HepG2 (cell line): ENCODE data around the gene FOXE3. TPM values are rescaled to one million over a fixed set of nuclear protein-coding genes. Genes with fewer than 3 reads are reported as not detected.

Experiments
- ARID4A ChIP-seq: sonication (generic); formaldehyde crosslinking; IDR thresholded peaks from 2 replicates; pipeline ENCODE4 v1.5.0; 2020; ENCODE audit warnings: mild to moderate bottlenecking, missing genetic modification reagents, borderline replicate concordance
- ARNT2 ChIP-seq: sonication (generic); formaldehyde crosslinking; IDR thresholded peaks from 2 replicates; pipeline ENCODE4 v1.8.0; 2022; ENCODE audit warnings: mild to moderate bottlenecking, low read depth, missing genetic modification reagents, moderate library complexity
- ELF1 ChIP-seq: sonication (generic); formaldehyde crosslinking; IDR thresholded peaks from 2 replicates; pipeline ENCODE4 v1.4.0; 2020; ENCODE audit warnings: missing genetic modification reagents
- GABPB1 ChIP-seq: IDR thresholded peaks from 2 replicates; pipeline ENCODE4 v1.6.1; 2016; ENCODE audit warnings: mild to moderate bottlenecking, missing genetic modification reagents, moderate library complexity, missing compliant biosample characterization
- HDAC1 ChIP-seq: sonication (generic); formaldehyde crosslinking; IDR thresholded peaks from 2 replicates; pipeline ENCODE4 v1.5.1; 2020; ENCODE audit warnings: mild to moderate bottlenecking, missing genetic modification reagents
- HNF4A ChIP-seq: sonication (generic); formaldehyde crosslinking; IDR thresholded peaks from 2 replicates; pipeline ENCODE4 v1.4.0; 2020; ENCODE audit warnings: missing genetic modification reagents
- HNRNPK ChIP-seq: fragments of 200-400 bp; formaldehyde crosslinking; IDR thresholded peaks from 2 replicates; pipeline ENCODE4 v1.6.1; 2018; ENCODE audit warnings: low read length, low read depth, moderate library complexity, mild to moderate bottlenecking; ENCODE audit not compliant: poor library complexity, severe bottlenecking
- HOXA3 ChIP-seq: sonication (generic); formaldehyde crosslinking; IDR thresholded peaks from 2 replicates; pipeline ENCODE4 v1.5.0; 2020; ENCODE audit warnings: missing genetic modification reagents
- MAZ ChIP-seq, 2 experiments: sonication (generic) in 1 of 2; formaldehyde crosslinking in 1 of 2; IDR thresholded peaks; 2 replicates each; pipeline versions ENCODE4 v1.5.0 to v1.6.1; 2012 to 2020; ENCODE audit warnings: low read depth in 2 of 2, mild to moderate bottlenecking in 2 of 2, borderline replicate concordance in 1 of 2, improper control_type of control experiment in 1 of 2, low read length in 1 of 2, missing genetic modification reagents in 1 of 2, moderate library complexity in 1 of 2
- NFKB2 ChIP-seq: sonication (generic); formaldehyde crosslinking; IDR thresholded peaks from 2 replicates; pipeline ENCODE4 v1.4.0; 2020; ENCODE audit warnings: missing genetic modification reagents, borderline replicate concordance
- NKX3-1 ChIP-seq: sonication (generic); formaldehyde crosslinking; IDR thresholded peaks from 2 replicates; pipeline ENCODE4 v1.5.0; 2020; ENCODE audit warnings: missing genetic modification reagents
- SP4 ChIP-seq: sonication (generic); formaldehyde crosslinking; IDR thresholded peaks from 2 replicates; pipeline ENCODE4 v1.8.1; 2023; ENCODE audit warnings: mild to moderate bottlenecking, missing genetic modification reagents
- SRY ChIP-seq: sonication (generic); formaldehyde crosslinking; IDR thresholded peaks from 2 replicates; pipeline ENCODE4 v1.8.0; 2022; ENCODE audit warnings: mild to moderate bottlenecking, missing genetic modification reagents
- ZBTB38 ChIP-seq: sonication (generic); formaldehyde crosslinking; IDR thresholded peaks from 2 replicates; pipeline ENCODE4 v1.5.1; 2020; ENCODE audit warnings: mild to moderate bottlenecking, missing genetic modification reagents
- ZFY ChIP-seq: sonication (generic); formaldehyde crosslinking; IDR thresholded peaks from 2 replicates; pipeline ENCODE4 v1.4.0; 2020; ENCODE audit warnings: missing genetic modification reagents
- ZGPAT ChIP-seq: IDR thresholded peaks from 2 replicates; pipeline ENCODE4 v1.6.1; 2016; ENCODE audit warnings: mild to moderate bottlenecking
- ZIK1 ChIP-seq: sonication (generic); formaldehyde crosslinking; IDR thresholded peaks from 2 replicates; pipeline ENCODE4 v1.5.0; 2020; ENCODE audit warnings: mild to moderate bottlenecking, low read depth, missing genetic modification reagents, borderline replicate concordance
- ZNF350 ChIP-seq: sonication (generic); formaldehyde crosslinking; IDR thresholded peaks from 2 replicates; pipeline ENCODE4 v1.4.0; 2020; ENCODE audit warnings: mild to moderate bottlenecking, low read depth, missing genetic modification reagents, borderline replicate concordance
- ZNF770 ChIP-seq: sonication (generic); formaldehyde crosslinking; IDR thresholded peaks from 2 replicates; pipeline ENCODE4 v1.5.0; 2020; ENCODE audit warnings: mild to moderate bottlenecking, missing genetic modification reagents
- ZNF772 ChIP-seq: sonication (generic); formaldehyde crosslinking; IDR thresholded peaks from 2 replicates; pipeline ENCODE4 v1.5.0; 2020; ENCODE audit warnings: mild to moderate bottlenecking, missing genetic modification reagents
- ZNF891 ChIP-seq: sonication (generic); formaldehyde crosslinking; IDR thresholded peaks from 2 replicates; pipeline ENCODE4 v1.5.0; 2020; ENCODE audit warnings: mild to moderate bottlenecking, missing genetic modification reagents
- polyA plus RNA-seq, 8 experiments: library from polyadenylated mRNA; depleted of rRNA in 3 of 8; stranded (reverse) in 7 of 8; unstranded in 1 of 8; fragments of >200 nt; fragmentation: Illumina TruSeq in 4 of 8; extraction: Trizol in 4 of 8; gene quantifications; 2 replicates each; pipeline versions ENCODE4 v1.2.1 to v1.2.3, GENCODE V29; 2011 to 2016; ENCODE audit warnings: low read depth in 4 of 8, missing spikeins in 1 of 8, mixed read lengths in 1 of 8; ENCODE audit not compliant: insufficient read depth in 1 of 8
- total RNA-seq, 5 experiments: library from RNA; depleted of rRNA; stranded (reverse); fragments of >200 nt; fragmentation: Illumina TruSeq; extraction: Trizol; gene quantifications; 2 replicates each; pipeline ENCODE4 v1.2.3, GENCODE V29; 2016; ENCODE audit warnings: low read depth in 1 of 5

FOXE3 gene
- total and polyA plus RNA-seq, 2 of the 13 experiments (the other 11 are each of a cell fraction or from before 2014, with no cell fraction given): not detected

GRCh38 chr1:47437447-47438164, 21.5 kb downstream of the FOXE3 start, which contains the start of gene FOXD2 (continued):
- peak; percentile 42; the same call in 1 of the 2 replicates for TF ChIP-seq ARID4A (CRISPR knock-in tag)
- TF ChIP-seq SP4 (CRISPR knock-in tag): peak; percentile 42; the same call in 1 of the 2 replicates
- TF ChIP-seq ARNT2: 0 out of 2 replicates have a peak, but pooled peaks have one; percentile 52
- TF ChIP-seq ZNF770: 0 out of 2 replicates have a peak, but pooled peaks have one; percentile 35
- peak; percentile 65; the same call in 1 of the 2 replicates for TF ChIP-seq ZNF350 (CRISPR knock-in tag)
- peak; percentile 12; the same call in 1 of the 2 replicates for TF ChIP-seq HNF4A (CRISPR knock-in tag)
- TF ChIP-seq ZNF891 (CRISPR knock-in tag): peak; percentile 29; the same call in 1 of the 2 replicates
- peak; percentile 50; the same call in 1 of the 2 replicates for TF ChIP-seq ZGPAT (CRISPR knock-in tag)
- TF ChIP-seq ZIK1 (CRISPR knock-in tag): 0 out of 2 replicates have a peak, but pooled peaks have one; percentile 59
- peak; percentile 78 for TF ChIP-seq ZFY
- TF ChIP-seq SRY (CRISPR knock-in tag): 0 out of 2 replicates have a peak, but pooled peaks have one; percentile 44
- TF ChIP-seq GABPB1: peak; percentile 76
- peak; percentile 57; the same call in 1 of the 2 replicates for TF ChIP-seq ZNF772
- TF ChIP-seq HNRNPK: peak; percentile 48
- peak; percentile 60; the same call in 1 of the 2 replicates for TF ChIP-seq HDAC1
- TF ChIP-seq ELF1 (CRISPR knock-in tag): peak; percentile 69
- no peak; the same call in 1 of the 2 replicates for TF ChIP-seq MAZ (IDR thresholded peaks at IDR 0.05; ENCODE audit: borderline replicate concordance, low read depth, low read length)
- TF ChIP-seq MAZ (CRISPR knock-in tag; IDR thresholded peaks at IDR 0.05; ENCODE audit: low read depth): peak; percentile 69
- peak; percentile 22; the same call in 1 of the 2 replicates for TF ChIP-seq NFKB2 (CRISPR knock-in tag)
- TF ChIP-seq NKX3-1 (CRISPR knock-in tag): peak; percentile 37; the same call in 1 of the 2 replicates
- TF ChIP-seq HOXA3: peak; percentile 60
- TF ChIP-seq ZBTB38 (CRISPR knock-in tag): no peak
